HCT116 (cell line): ENCODE data around the gene CFC1.
"Not testable (repeated sequence)": the region's sequence is repeated elsewhere in the genome, so short reads cannot be mapped to it uniquely, and the experiment has no call there.

Source experiments
- CTCF ChIP-seq, 3 experiments: fragments of 200-600 bp in 1 of 3; sonication (generic) in 1 of 3; IDR thresholded peaks in 2 of 3; conservative IDR thresholded peaks in 1 of 3; 2 replicates each; pipeline ENCODE4 v1.5.1; 2012 to 2017; ENCODE audit warnings: low read depth in 2 of 3, low read length in 2 of 3, antibody characterized with exemption in 1 of 3, borderline replicate concordance in 1 of 3, control low read depth in 1 of 3, mild to moderate bottlenecking in 1 of 3, mixed read lengths in 1 of 3, mixed run types in 1 of 3, moderate library complexity in 1 of 3; ENCODE audit not compliant: insufficient read depth in 1 of 3
- EGR1 ChIP-seq: IDR thresholded peaks from 2 replicates; pipeline ENCODE4 v1.6.1; 2012; ENCODE audit warnings: low read depth
- JUND ChIP-seq: IDR thresholded peaks from 2 replicates; pipeline ENCODE4 v1.6.1; 2012
- POLR2AphosphoS5 ChIP-seq: IDR thresholded peaks from 2 replicates; pipeline ENCODE4 v1.6.1; 2011; ENCODE audit warnings: mild to moderate bottlenecking, low read depth, low read length, moderate library complexity
- SP1 ChIP-seq: IDR thresholded peaks from 2 replicates; pipeline ENCODE4 v1.6.1; 2012; ENCODE audit warnings: low read depth
- ZNF274 ChIP-seq: fragments of 200-500 bp; sonication (Bioruptor generic); IDR thresholded peaks from 2 replicates; pipeline ENCODE4 v1.6.1; 2014; ENCODE audit warnings: mild to moderate bottlenecking, low read depth, low read length, inconsistent platforms

DNA sequence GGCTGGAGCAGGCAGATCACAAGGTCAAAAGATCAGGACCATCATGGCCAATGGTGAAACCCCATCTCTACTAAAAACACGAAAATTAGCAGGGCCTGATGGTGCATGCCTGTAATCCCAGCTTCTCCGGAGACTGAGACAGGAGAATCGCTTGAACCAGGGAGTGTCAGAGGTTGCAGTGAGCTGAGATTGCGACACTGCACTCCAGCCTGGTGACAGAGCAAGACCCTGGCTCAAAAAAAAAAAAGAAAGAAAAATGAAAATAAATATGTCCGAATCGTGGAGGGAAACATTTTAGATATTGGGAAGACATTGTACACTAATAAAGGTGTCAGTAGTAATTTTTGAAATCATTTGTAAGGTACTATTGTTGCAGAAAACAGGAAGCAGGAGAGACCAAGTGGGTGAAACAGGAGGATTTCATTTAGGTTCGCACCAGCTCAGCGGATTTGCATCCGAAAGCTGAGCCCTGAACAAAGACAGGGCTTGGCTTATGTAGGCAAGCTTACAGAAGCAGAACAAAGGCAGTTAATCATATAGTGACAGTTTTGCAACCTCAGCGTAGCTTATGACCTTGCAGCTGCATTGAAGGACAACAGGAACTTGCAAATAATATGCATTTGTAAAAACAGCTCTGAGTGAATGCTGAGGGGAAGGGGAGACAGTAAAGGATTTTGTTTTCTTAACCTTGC is 29.6 kb upstream of the CFC1 start:
- TF ChIP-seq POLR2AphosphoS5; SP1; ZNF274; JUND; CTCF (IDR thresholded peaks at IDR 0.05 in 2 of 3, conservative IDR thresholded peaks at IDR 0.05 in 1 of 3; ENCODE audit: borderline replicate concordance in 1 of 3, insufficient read depth in 1 of 3, low read depth in 2 of 3, low read length in 2 of 3); EGR1: not testable (repeated sequence)
